CD4-positive, alpha-beta T cell treated with Interleukin-4 for 4 hours (primary cell): ENCODE measurements around the gene ERICH6.

ENCODE experiments used
- DNase-seq: peaks from one replicate; pipeline ENCODE4 v3.0.0-alpha.2; 2020

The ERICH6 gene

GRCh38 chr3:150736903-150737832 is 33.4 kb upstream of the ERICH6 start:
- DNase-seq = no peak

- DNase-seq = no peak
These were observed 32.6 kb upstream of the ERICH6 start for GRCh38 chr3:150736316-150736719.

GRCh38 chr3:150734795-150735119 is 31.0 kb upstream of the ERICH6 start:
- DNase-seq = no peak

DNA sequence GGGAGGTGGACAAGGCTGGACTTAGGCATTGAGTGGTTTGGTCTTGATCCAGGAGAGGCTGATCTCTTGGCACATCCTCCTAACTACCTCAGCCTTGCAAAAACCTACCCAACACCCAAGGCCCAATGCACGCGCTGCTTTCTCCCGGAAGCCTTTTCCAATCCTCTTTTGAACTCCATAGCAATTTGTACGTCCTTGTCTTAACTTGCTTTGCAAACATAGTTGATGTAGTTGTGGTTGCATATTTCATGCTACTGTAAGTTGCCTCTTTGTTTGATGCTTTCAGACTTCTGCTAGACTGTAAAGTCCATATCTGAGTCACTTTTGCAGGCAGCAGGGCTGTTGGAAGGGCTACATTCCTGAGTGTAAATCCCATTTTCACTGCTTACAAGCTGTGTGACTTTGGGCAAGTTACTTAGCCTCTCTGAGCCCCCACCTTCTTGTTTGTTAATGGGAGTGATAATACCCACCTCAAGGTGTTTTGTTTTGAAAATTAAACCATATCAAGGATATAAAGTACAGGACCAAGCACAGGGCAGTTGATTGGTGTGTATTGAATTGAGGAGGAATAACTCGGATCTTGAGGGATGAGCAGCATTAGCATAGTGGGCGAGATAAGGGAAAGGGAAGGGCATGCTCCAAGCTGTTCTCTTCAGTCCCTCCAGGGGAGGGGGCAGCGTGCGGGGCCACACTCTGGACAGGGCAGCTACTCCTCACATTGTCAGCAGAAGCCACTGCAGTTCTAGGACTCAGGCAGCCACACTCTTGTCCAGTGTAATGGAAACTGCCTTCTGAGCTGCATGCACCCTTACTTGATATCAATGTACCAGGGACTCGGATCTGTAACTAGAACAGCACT is 30.4 kb upstream of the ERICH6 start:
- DNase-seq = no peak

DNA sequence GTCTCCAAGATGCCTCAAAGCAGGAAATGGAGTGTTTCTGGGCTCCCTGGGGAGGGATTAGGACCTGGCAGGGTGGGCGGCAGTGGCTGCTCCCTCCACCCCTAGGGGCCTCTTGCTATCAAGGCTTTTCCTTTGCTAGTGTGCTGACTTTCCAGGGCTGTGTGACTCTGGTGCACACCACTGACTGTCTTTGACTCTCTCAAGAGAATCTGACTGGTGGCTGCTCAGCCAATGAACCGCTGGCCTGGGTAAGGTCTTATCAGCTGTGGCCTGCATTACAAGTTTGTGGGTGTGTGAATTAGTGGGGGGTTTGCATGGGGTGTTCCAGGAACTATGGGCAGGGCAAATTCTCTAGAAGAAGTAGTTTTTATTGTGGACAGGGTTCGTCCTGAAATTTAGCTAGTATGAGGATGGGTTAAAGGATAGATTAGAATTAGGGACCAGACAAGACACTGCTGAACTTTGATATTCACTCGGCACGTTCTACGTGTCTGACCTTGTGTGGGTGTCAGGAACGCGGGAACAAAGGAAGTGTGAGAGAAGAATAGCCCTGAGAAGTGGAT is 29.7 kb upstream of the ERICH6 start:
- no peak for DNase-seq

DNA sequence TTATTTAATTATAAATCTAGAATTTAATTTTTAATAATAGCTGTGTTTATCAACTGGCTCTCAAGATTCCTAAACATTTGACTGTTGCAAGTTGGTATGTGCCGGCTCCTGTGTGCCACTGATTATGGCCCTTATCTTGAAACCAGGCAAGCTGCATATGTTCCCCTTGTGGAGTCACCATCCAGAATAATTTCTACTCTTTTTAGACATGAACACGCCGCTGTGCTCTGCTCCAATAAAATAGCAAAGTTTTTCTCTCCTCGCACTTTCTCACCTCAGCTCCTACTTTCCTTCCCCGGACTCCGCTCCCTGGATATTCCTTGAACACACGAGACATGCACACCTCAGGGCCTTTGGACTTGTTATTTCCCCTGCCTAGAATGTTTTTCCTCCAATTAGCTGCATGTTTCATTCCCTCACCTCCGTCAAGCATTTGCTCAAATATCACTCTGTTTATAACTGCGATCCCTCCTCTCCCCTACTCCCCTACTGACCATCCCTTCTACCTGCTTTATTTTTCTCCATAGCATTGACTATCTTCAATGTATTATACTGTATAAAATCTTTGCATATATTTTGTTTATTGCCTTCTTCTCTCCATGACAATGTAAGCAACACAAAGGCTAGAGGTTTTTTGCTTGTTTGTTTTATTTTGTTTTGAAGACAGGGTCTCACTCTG is 26.1 kb upstream of the ERICH6 start:
- no peak for DNase-seq

- DNase-seq = no peak
These were observed 24.2 kb upstream of the ERICH6 start for GRCh38 chr3:150727653-150728502.

- no peak for DNase-seq
These were observed 21.8 kb upstream of the ERICH6 start for GRCh38 chr3:150725548-150725947.

- DNase-seq = no peak
These were observed 20.2 kb upstream of the ERICH6 start for GRCh38 chr3:150723946-150724345.

GRCh38 chr3:150722267-150722666 is 18.5 kb upstream of the ERICH6 start:
- DNase-seq = no peak

DNA sequence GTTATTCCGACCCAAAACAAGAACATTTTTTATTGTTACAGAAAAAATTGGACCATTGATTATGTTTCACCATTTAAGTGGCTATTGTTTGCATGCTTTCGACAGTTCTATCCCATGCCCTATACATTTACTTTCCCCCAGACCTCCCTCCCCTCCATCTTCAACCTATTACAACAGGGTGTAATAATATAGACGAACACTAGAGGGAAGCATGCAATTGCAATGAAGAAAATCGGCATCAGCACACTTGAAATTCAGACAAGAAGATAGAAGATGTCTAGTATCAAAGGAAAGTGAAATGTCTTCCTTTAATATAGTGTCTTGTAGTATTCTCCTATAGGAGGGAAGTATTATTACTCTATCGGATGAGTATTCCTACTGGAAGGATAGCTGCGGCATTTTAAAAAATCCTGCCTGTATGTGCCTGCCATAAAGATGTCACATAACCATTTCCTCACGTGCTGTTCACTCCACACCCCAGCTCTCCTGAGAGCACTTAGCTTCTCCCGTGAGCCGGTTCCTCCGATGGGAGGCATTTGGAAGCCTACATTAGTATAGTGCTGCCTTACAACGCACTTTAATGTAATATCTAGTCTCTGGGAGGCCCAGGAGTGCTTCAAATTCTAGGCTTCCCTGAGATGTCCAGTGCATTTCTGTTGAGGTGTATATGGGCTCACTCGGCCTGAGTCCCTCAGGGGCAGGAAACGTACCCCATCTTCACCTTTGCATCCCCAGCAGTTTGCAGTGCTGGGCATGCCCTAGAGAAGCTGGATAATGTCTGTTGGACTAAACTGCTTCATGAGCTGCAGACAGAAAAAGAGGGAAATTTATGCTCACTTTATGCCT is 17.8 kb upstream of the ERICH6 start:
- peak; percentile 78 for DNase-seq

- no peak for DNase-seq
These were observed 16.7 kb upstream of the ERICH6 start for GRCh38 chr3:150720444-150720843.

DNA sequence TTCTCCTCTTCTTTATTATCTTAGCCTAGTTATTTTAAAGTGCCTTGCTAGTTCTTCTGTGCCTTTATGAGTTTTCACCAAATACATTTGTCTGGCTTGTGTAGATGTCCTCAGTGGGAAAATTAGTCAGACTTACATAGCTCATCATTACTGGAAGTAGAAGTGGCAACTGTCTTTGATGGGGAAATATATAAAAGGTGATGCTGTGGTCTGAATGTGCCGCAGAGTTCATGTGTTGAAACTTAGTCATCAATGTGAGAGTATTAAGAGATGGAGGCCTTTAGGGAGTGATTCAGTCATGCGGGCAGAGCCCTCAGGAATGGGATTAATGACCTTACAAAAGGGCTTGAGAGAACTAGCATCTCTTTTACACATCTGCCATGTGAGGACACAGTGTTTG is 6.4 kb upstream of the ERICH6 start:
- DNase-seq = no peak

GRCh38 chr3:150703299-150703755 is 393 bp downstream of the ERICH6 start:
- peak; percentile 56 for DNase-seq

- DNase-seq = no peak
These were observed 4.6 kb downstream of the ERICH6 start for GRCh38 chr3:150699068-150699639.

DNA sequence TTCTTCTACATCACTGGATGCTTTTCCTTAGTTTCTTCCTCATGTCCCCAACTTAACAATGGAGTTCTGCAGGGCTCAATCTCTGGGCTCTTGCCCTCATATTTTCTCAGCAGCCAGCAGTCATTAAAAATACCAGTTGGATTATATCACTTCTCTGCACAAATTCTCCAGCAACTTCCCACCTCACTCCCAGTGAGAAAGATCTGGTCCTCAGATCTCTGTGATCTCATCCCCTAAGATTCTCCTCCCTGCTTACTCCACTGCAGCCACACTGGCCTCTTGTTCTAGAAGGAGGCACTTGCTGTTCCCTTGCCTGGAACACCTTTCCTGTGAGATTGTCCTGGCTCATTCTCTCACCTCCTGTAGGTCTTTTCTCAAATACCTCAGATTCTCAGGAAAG is 6.1 kb downstream of the ERICH6 start:
- DNase-seq = no peak

GRCh38 chr3:150691414-150692040 is 12.2 kb downstream of the ERICH6 start:
- DNase-seq = no peak

DNA sequence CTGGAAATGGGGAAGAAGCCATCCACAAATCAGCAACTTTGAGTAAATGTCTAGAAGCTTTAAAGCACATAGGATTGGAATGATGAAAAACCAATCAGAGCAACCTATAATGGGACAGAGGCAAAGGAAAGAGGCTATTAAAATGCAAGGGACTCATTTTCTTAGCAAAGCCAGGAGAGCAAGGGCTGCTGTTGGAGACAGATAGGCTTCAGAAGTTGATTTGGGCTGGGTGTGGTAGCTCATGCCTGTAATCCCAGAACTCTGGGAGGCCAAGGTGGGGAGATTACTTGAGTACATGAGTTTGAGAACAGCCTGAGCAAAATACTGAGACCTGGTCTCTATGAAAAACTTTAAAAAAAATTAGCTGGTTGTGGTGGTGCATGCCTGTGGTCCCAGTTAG is 16.1 kb downstream of the ERICH6 start:
- DNase-seq = no peak

DNA sequence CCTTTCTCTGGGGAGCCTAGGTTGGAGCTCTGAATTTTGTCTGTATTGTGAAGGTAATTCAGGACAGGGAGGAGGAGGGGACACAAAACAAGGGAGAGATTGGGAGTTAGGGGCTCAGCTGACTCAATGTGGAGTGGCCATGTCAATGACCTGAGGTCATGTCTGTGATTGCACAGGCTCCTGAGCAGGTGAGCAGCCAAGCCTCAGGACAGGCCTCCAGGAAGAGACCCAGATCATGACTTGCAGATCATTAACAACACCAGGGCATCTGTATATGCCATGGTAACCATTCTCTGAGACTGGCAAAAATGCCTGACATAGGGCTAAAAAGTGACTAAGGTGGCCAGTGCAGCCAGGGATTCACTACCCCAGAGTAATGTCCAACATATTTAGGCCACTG is 20.9 kb downstream of the ERICH6 start:
- DNase-seq = no peak

DNA sequence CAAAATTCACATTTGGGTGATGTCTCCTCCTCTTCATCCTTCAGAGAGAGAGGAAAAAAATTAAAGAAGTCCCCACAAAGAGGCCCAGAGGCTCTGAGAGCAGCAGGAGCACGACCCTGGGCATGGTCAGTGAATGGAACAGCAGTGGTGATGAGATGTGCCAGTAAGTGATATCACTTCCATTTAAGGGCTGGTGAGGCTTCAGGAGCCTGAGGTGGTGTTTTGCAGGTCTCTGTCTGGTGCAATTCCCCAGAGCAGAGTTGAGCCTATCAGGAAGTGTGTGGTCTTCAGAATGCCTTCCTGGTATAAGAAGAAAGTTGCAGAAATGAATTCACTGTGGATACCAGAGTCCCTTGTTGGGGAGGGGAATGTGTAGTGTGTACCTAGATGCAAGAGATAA is 21.4 kb downstream of the ERICH6 start:
- no peak for DNase-seq
